ENCODE measurements around the gene TM2D3. TPM values are rescaled to one million over a fixed set of nuclear protein-coding genes. Genes with fewer than 3 reads are reported as not detected.
A peak's percentile ranks its signal among the peaks of the same experiment; 100 is the strongest.

Gene TM2D3, protein sequence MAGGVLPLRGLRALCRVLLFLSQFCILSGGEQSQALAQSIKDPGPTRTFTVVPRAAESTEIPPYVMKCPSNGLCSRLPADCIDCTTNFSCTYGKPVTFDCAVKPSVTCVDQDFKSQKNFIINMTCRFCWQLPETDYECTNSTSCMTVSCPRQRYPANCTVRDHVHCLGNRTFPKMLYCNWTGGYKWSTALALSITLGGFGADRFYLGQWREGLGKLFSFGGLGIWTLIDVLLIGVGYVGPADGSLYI
- total RNA-seq (10 to 100 TPM; 63.5 to 68.0 TPM), polyA plus RNA-seq (35.8 TPM)

GRCh38 chr15:101652098-101652785 is at the start of gene TM2D3:
TSS of gene TM2D3 (minus strand) at chr15:101652381. CDS start at chr15:101652361, 20 bp downstream.
- no peaks in the 10 kb centered on the region for H3K9me3 Mint-ChIP-seq
- ChIA-PET POLR2A (interaction anchor here (0.9 to 1.7 kb wide), 4 partner anchors 10 to 358 kb away, joined by 5 to 8 read pairs (median 6); partner anchors contain the start of genes SNRPA1 and TARS3), CTCF (interaction anchor here (0.9 to 2.5 kb wide), 5 partner anchors 10 to 359 kb away, joined by 3 to 22 read pairs (median 5); partner anchors contain the start of gene SNRPA1)
- peak; percentile 94 to 96 (median 96) for DNase-seq
- peak within 1 kb of the TSS; percentile 91 to 98 (median 98) for H3K27ac Mint-ChIP-seq
- peaks cover 26% of the 10 kb centered on the region for H3K36me3 ChIP-seq (ENCODE audit: insufficient read depth, low read length)
- peak within 1 kb of the TSS; percentile 85 to 97 (median 94) for H3K4me3 Mint-ChIP-seq
- peaks cover 0 to 55% (median 8%) of the 10 kb centered on the region in 3 donors for H3K36me3 Mint-ChIP-seq
- H3K27me3 Mint-ChIP-seq: no peaks in the 10 kb centered on the region
- H3K9me3 ChIP-seq (ENCODE audit: low read length): no peaks in the 10 kb centered on the region
- peaks cover 28 to 50% (median 41%) of the 10 kb centered on the region in 3 donors for H3K4me1 Mint-ChIP-seq
- peak within 1 kb of the TSS; percentile 71 for H3K4me3 ChIP-seq (ENCODE audit: low read length)
- no peaks in the 10 kb centered on the region for H3K27me3 ChIP-seq (ENCODE audit: insufficient read depth, low read length, poor library complexity, severe bottlenecking)
- H3K27ac ChIP-seq (ENCODE audit: low read depth, low read length): peak within 1 kb of the TSS; percentile 92
- H3K4me1 ChIP-seq (ENCODE audit: insufficient read depth, low read length): peaks cover 40% of the 10 kb centered on the region

GRCh38 chr15:101698314-101698713 is 46.1 kb upstream of the TM2D3 start:
- no peak overlapping the region for H3K27ac Mint-ChIP-seq

GRCh38 chr15:101697488-101697887 is 45.3 kb upstream of the TM2D3 start:
- ChIA-PET POLR2A (no interaction called here), CTCF (interaction anchor here (1.0 kb wide), 1 partner anchor 16 kb away, joined by 3 read pairs; no protein-coding TSS in a partner anchor)
- Mint-ChIP-seq H3K27ac (peak overlapping the region in 2 of 8 donors; percentile 45 to 66), H3K9me3 (no peaks in the 10 kb centered on the region), H3K36me3 (peaks cover 28 to 88% (median 47%) of the 10 kb centered on the region in 3 donors), H3K27me3 (peaks cover 0 to 2% of the 10 kb centered on the region in 2 donors), H3K4me1 (peaks cover 11 to 39% (median 32%) of the 10 kb centered on the region in 3 donors), H3K4me3 (no peak overlapping the region)
- Histone ChIP-seq H3K27ac (ENCODE audit: low read depth, low read length) (no peak overlapping the region), H3K4me1 (ENCODE audit: insufficient read depth, low read length) (peaks cover 7% of the 10 kb centered on the region), H3K4me3 (ENCODE audit: low read length) (no peak overlapping the region), H3K36me3 (ENCODE audit: insufficient read depth, low read length) (peaks cover 14% of the 10 kb centered on the region), H3K9me3 (ENCODE audit: low read length) (no peaks in the 10 kb centered on the region), H3K27me3 (ENCODE audit: insufficient read depth, low read length, poor library complexity, severe bottlenecking) (no peaks in the 10 kb centered on the region)
- DNase-seq: no peak

More at GRCh38 chr15:101698314-101698713, 46.1 kb upstream of the TM2D3 start:
- Histone ChIP-seq H3K27me3 (ENCODE audit: insufficient read depth, low read length, poor library complexity, severe bottlenecking) (no peaks in the 10 kb centered on the region), H3K4me3 (ENCODE audit: low read length) (no peak overlapping the region), H3K27ac (ENCODE audit: low read depth, low read length) (no peak overlapping the region), H3K4me1 (ENCODE audit: insufficient read depth, low read length) (peaks cover 7% of the 10 kb centered on the region), H3K36me3 (ENCODE audit: insufficient read depth, low read length) (peaks cover 14% of the 10 kb centered on the region), H3K9me3 (ENCODE audit: low read length) (no peaks in the 10 kb centered on the region)
- Mint-ChIP-seq H3K36me3 (peaks cover 34 to 86% (median 47%) of the 10 kb centered on the region in 3 donors), H3K27me3 (peaks cover 0 to 2% of the 10 kb centered on the region in 2 donors), H3K4me3 (no peak overlapping the region), H3K4me1 (peaks cover 6 to 31% (median 24%) of the 10 kb centered on the region in 3 donors), H3K9me3 (no peaks in the 10 kb centered on the region)
- no peak for DNase-seq
- ChIA-PET CTCF (interaction anchor here (1.0 kb wide), 1 partner anchor 15 kb away, joined by 3 read pairs; no protein-coding TSS in a partner anchor), POLR2A (no interaction called here)

- peaks cover 0 to 2% of the 10 kb centered on the region in 2 donors for H3K27me3 Mint-ChIP-seq
- peaks cover 11 to 40% (median 32%) of the 10 kb centered on the region in 3 donors for H3K4me1 Mint-ChIP-seq
- no peak overlapping the region for H3K4me3 Mint-ChIP-seq
Observed at GRCh38 chr15:101696829-101697228, 44.6 kb upstream of the TM2D3 start.

DNA sequence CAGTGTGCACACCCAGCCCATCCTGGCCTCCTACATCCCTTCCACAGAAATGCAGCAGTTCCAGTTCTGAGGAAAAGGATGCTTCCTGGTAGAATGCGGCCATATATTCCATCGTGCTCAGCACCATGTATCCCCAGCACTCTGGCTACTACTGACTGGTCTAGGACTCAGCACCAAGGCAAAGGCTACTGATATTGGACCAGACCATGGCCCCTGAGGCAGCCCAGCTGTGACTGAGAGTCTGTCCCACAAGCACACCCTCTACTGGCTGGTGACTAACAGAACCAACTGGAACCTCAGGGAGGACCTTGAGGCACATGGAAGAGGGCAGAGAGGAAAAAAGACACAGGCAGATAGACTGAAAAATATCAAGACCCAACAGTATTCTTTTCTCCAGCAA is 42.1 kb upstream of the TM2D3 start:
- H3K36me3 ChIP-seq (ENCODE audit: insufficient read depth, low read length): no peaks in the 10 kb centered on the region
- H3K27ac ChIP-seq (ENCODE audit: low read depth, low read length): no peak overlapping the region
- H3K4me3 ChIP-seq (ENCODE audit: low read length): no peak overlapping the region
- Mint-ChIP-seq H3K27ac (peak overlapping the region in 2 of 8 donors; percentile 23 to 43), H3K9me3 (no peaks in the 10 kb centered on the region), H3K27me3 (peaks cover 0 to 2% of the 10 kb centered on the region in 2 donors), H3K36me3 (peaks cover 12 to 72% (median 36%) of the 10 kb centered on the region in 3 donors), H3K4me1 (peaks cover 11 to 40% (median 31%) of the 10 kb centered on the region in 3 donors), H3K4me3 (peak overlapping the region in 1 of 7 donors; percentile 4)
- no peaks in the 10 kb centered on the region for H3K9me3 ChIP-seq (ENCODE audit: low read length)
- POLR2A ChIA-PET: no interaction called here
- H3K27me3 ChIP-seq (ENCODE audit: insufficient read depth, low read length, poor library complexity, severe bottlenecking): no peaks in the 10 kb centered on the region
- peaks cover 7% of the 10 kb centered on the region for H3K4me1 ChIP-seq (ENCODE audit: insufficient read depth, low read length)
- DNase-seq: no peak
- CTCF ChIA-PET: no interaction called here

More at GRCh38 chr15:101696829-101697228, 44.6 kb upstream of the TM2D3 start:
- H3K9me3 ChIP-seq (ENCODE audit: low read length): no peaks in the 10 kb centered on the region
- Mint-ChIP-seq H3K36me3 (peaks cover 22 to 84% (median 46%) of the 10 kb centered on the region in 3 donors), H3K9me3 (no peaks in the 10 kb centered on the region), H3K27ac (peak overlapping the region in 2 of 8 donors; percentile 18 to 66)
- no peak overlapping the region for H3K4me3 ChIP-seq (ENCODE audit: low read length)
- H3K27me3 ChIP-seq (ENCODE audit: insufficient read depth, low read length, poor library complexity, severe bottlenecking): no peaks in the 10 kb centered on the region
- no peak overlapping the region for H3K27ac ChIP-seq (ENCODE audit: low read depth, low read length)
- ChIA-PET CTCF (no interaction called here), POLR2A (no interaction called here)
- peaks cover 7% of the 10 kb centered on the region for H3K4me1 ChIP-seq (ENCODE audit: insufficient read depth, low read length)
- H3K36me3 ChIP-seq (ENCODE audit: insufficient read depth, low read length): peaks cover 9% of the 10 kb centered on the region
- DNase-seq: no peak

DNA sequence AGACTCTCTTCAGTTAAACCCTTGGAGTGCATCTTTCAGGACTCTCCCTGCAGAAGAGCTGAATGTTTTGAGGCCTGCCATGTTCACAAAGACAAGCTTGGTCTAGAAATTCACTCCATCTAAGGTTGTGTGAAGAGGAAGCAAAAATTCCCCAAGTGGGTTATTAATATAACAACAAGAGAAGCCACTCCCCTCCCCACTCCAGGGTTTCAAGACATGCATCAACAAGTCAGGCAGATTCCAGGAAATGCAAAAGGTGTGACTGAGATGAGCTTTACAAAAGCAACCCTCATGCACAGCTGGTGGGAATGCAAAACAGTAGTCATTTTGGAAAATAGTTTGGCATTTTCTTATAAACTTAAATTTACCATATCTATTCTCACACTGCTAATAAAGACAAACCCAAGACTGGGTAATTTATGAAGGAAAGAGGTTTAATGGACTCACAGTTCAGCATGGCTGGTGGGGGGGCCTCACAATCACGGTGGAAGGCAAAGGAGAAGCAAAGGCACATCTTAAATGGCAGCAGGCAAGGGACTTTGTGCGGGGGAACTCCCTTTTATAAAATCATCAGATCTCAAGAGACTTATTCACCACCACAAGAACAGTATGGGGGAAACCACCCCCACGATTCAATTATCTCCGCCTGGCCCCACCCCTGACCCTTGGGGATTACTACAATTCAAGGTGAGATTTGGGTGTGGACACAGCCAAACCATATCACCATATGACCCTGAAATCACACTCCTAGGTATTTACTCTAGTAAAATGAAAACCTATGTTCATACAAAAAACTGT is 40.8 kb upstream of the TM2D3 start:
- Mint-ChIP-seq H3K27ac (peak overlapping the region in 4 of 8 donors; percentile 29 to 81 (median 67)), H3K9me3 (no peaks in the 10 kb centered on the region), H3K36me3 (peaks cover 12 to 72% (median 36%) of the 10 kb centered on the region in 3 donors), H3K4me3 (no peak overlapping the region), H3K27me3 (peaks cover 0 to 2% of the 10 kb centered on the region in 2 donors), H3K4me1 (peaks cover 11 to 33% (median 31%) of the 10 kb centered on the region in 3 donors)
- no peak for DNase-seq
- H3K4me3 ChIP-seq (ENCODE audit: low read length): no peak overlapping the region
- no peak overlapping the region for H3K27ac ChIP-seq (ENCODE audit: low read depth, low read length)
- no peaks in the 10 kb centered on the region for H3K27me3 ChIP-seq (ENCODE audit: insufficient read depth, low read length, poor library complexity, severe bottlenecking)
- H3K4me1 ChIP-seq (ENCODE audit: insufficient read depth, low read length): peaks cover 7% of the 10 kb centered on the region
- ChIA-PET CTCF (no interaction called here), POLR2A (no interaction called here)
- no peaks in the 10 kb centered on the region for H3K9me3 ChIP-seq (ENCODE audit: low read length)
- H3K36me3 ChIP-seq (ENCODE audit: insufficient read depth, low read length): peaks cover 7% of the 10 kb centered on the region

GRCh38 chr15:101689901-101690300 is 37.7 kb upstream of the TM2D3 start:
- Mint-ChIP-seq H3K27me3 (no peaks in the 10 kb centered on the region), H3K4me3 (no peak overlapping the region), H3K36me3 (peaks cover 7 to 69% (median 20%) of the 10 kb centered on the region in 3 donors), H3K27ac (peak overlapping the region in 1 of 8 donors; percentile 15), H3K9me3 (no peaks in the 10 kb centered on the region), H3K4me1 (peaks cover 5 to 16% (median 15%) of the 10 kb centered on the region in 3 donors)
- ChIA-PET CTCF (no interaction called here), POLR2A (no interaction called here)
- Histone ChIP-seq H3K36me3 (ENCODE audit: insufficient read depth, low read length) (peaks cover 7% of the 10 kb centered on the region), H3K4me3 (ENCODE audit: low read length) (no peak overlapping the region), H3K9me3 (ENCODE audit: low read length) (no peaks in the 10 kb centered on the region), H3K4me1 (ENCODE audit: insufficient read depth, low read length) (no peaks in the 10 kb centered on the region), H3K27me3 (ENCODE audit: insufficient read depth, low read length, poor library complexity, severe bottlenecking) (no peaks in the 10 kb centered on the region), H3K27ac (ENCODE audit: low read depth, low read length) (no peak overlapping the region)
- no peak for DNase-seq
